GM13976 (cell line): ENCODE measurements around the gene SOBP.

ENCODE experiments used
- DNase-seq: peaks from one replicate; pipeline ENCODE4 v3.0.0; 2012; ENCODE audit warnings: low spot score
- in situ Hi-C: fragments of 300-500 bp; cut with MboI; formaldehyde crosslinking; loops from one replicate; pipeline ENCODE4 v1.12.0; 2022; ENCODE audit warnings: low sequenced_read_pairs, mixed read lengths, inconsistent platforms; ENCODE audit not compliant: unreplicated experiment
- TF ChIP-seq, protein P1 (sequence below): IDR thresholded peaks from 2 replicates; pipeline ENCODE4 v1.5.1; 2012; ENCODE audit warnings: borderline replicate concordance, mild to moderate bottlenecking; ENCODE audit not compliant: insufficient read depth; ENCODE audit errors: extremely low read depth, missing control alignments, control extremely low read depth

Gene SOBP

DNA sequence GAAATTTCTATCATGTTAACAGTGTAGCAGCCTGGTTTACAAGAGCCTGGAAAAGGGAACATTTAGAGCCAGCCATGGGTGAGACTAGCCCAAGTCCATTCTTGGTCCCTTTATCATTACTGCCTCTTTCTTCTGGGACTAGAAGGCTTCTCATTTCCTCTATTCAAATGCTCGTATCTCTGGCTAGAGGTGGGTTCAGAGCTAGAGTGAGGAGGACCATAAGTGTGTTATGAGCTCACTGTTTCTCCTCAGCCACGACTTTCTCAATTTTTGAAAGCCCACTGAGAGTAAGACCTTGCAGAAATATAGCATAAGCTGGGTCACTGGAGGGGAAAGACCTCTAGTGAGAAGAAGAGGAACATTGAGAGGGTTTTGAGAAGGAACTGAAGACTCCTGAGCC is 100.0 kb downstream of the SOBP start:
- in situ Hi-C loops, result no loop called here
- no peak for DNase-seq
- TF ChIP-seq, protein P1, sequence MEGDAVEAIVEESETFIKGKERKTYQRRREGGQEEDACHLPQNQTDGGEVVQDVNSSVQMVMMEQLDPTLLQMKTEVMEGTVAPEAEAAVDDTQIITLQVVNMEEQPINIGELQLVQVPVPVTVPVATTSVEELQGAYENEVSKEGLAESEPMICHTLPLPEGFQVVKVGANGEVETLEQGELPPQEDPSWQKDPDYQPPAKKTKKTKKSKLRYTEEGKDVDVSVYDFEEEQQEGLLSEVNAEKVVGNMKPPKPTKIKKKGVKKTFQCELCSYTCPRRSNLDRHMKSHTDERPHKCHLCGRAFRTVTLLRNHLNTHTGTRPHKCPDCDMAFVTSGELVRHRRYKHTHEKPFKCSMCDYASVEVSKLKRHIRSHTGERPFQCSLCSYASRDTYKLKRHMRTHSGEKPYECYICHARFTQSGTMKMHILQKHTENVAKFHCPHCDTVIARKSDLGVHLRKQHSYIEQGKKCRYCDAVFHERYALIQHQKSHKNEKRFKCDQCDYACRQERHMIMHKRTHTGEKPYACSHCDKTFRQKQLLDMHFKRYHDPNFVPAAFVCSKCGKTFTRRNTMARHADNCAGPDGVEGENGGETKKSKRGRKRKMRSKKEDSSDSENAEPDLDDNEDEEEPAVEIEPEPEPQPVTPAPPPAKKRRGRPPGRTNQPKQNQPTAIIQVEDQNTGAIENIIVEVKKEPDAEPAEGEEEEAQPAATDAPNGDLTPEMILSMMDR, result no peak

DNA sequence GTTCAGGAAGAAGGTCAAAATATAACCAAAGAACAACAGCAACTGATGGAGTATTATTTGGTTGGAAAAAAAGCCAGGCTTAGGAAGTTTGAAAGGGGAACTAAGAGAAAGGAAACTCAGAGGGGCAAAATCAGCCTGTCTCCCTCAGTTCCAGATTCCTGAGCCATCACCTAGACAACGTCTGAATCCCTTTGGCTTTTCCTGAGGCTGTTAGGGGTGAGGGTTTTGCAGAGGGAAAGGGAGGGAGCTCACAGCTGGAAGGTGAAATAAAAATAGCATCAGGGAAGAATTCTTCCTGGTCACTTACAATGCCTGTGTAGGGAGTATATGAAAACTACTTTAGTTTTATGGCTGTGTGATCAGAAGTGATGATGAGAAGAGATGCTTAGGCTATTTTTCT is 100.5 kb downstream of the SOBP start:
- TF ChIP-seq, protein P1, result no peak
- in situ Hi-C loops, result no loop called here
- DNase-seq, result no peak

DNA sequence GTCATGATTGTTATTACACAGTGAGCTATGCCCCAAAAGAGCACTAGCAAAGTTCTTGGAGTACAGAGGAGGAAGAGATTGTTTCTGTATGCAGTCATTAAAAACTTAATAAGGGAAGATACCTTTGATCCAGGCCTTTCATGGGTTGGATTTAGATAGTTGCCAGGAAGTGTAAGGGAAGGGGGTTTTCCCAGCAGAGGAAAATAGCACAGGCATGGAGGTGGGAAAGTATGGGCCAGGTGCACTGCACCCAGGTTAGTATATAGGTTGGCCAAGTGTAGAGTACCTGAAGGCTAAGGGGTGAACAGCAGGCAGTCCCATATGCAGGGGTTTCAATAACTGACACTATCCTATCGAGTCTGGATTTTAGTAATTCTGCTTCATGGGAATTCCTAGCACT is 101.4 kb downstream of the SOBP start:
- in situ Hi-C loops, result no loop called here

DNA sequence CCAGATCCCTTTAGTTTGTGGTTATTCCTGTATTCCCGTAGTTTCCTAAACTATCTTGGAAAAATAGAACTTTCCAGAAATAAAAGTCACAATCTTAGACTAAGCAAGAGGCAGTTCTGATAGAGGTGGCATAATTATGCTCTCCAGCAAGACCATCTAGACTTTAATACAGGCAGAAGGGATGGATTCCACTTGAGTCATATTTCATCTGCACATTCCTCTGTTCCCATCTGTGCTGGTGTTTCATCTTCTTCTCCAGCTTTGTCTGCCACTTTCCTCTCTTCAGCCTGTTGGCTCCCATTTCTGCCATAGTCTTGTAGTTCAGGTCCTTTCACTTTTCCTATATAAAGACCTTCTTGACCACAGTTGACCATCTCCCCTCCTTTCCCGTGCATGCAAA is 102.9 kb downstream of the SOBP start:
- no peak for DNase-seq
- TF ChIP-seq, protein P1, result no peak
- in situ Hi-C loops, result no loop called here

More for the DNA sequence above, 101.4 kb downstream of the SOBP start:
- no peak for DNase-seq
- TF ChIP-seq, protein P1, result no peak

DNA sequence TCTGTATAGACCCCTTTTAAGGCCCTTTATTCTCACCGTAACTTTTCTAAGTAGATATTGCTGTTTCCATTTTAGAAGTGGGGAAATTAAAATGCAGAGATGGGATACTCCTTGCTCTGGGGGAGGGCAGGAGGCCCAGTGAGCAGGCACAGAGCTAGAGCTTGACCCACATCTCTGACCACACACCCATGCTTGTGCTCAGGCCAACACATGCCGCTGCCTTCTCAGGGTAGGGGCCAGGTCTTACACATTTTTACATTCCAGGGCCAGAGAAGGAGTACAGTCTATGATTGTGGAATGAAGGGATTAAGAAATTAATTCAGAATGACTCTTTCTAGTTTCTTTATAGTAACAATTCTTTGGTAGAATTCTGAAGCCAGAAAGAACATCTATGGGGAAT is 104.8 kb downstream of the SOBP start:
- TF ChIP-seq, protein P1, result no peak
- in situ Hi-C loops, result no loop called here
- no peak for DNase-seq

DNA sequence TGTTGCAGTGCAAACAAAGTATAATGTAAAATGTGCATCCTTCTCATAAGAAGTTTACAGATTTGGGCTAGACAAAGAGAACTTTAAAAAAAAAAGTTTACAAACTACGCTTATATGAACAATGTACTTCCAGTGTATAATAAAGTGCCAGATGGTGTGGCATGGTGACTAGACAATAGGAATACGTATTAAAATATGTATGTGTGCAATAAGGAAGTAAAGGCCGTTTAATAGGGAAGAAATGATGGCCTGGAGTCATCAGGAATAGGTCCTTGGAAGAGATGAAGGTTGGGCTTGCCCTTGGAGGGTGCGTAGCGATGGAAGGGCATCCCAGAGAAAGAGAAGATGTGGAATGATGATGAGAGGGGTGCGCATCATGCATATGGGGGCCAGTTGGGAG is 108.2 kb downstream of the SOBP start:
- in situ Hi-C loops, result no loop called here
- TF ChIP-seq, protein P1, result no peak
- DNase-seq, result no peak

DNA sequence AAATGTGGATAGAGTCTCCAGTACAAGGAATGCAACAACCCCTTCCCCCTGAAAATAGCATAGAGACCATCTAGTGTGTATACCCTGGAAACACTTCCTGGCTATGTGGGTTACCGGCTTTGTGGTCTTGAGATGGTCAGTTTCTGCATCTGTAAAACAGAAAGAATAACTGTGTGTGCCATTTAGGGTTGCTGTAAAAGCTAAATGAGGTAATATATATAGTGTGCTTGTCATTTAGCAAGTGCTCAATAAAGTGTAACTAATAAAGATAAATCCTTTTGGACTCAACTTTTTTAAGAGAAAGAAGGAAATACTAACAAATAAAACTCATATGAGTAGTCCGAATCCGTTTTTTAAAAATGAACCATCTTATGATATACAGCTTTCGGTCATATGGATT is 109.1 kb downstream of the SOBP start:
- TF ChIP-seq, protein P1, result no peak
- in situ Hi-C loops, result no loop called here
- no peak for DNase-seq
